Neural progenitor cell (in vitro differentiated cells): ENCODE data around the gene CTNNBIP1.

Source experiments
- EZH2 ChIP-seq: fragments of 200-600 bp; sonication (generic); IDR thresholded peaks from 2 replicates; pipeline ENCODE4 v1.6.1; 2017; ENCODE audit warnings: antibody characterized with exemption, mild to moderate bottlenecking, moderate library complexity
- EZH2phosphoT487 ChIP-seq: fragments of 200-600 bp; sonication (generic); IDR thresholded peaks from 2 replicates; pipeline ENCODE4 v1.6.1; 2017; ENCODE audit warnings: antibody characterized with exemption
- TF ChIP-seq, protein P1 (sequence below): fragments of 200-600 bp; sonication (generic); IDR thresholded peaks from 2 replicates; pipeline ENCODE4 v1.5.1; 2017; ENCODE audit warnings: antibody characterized with exemption, mild to moderate bottlenecking

DNA sequence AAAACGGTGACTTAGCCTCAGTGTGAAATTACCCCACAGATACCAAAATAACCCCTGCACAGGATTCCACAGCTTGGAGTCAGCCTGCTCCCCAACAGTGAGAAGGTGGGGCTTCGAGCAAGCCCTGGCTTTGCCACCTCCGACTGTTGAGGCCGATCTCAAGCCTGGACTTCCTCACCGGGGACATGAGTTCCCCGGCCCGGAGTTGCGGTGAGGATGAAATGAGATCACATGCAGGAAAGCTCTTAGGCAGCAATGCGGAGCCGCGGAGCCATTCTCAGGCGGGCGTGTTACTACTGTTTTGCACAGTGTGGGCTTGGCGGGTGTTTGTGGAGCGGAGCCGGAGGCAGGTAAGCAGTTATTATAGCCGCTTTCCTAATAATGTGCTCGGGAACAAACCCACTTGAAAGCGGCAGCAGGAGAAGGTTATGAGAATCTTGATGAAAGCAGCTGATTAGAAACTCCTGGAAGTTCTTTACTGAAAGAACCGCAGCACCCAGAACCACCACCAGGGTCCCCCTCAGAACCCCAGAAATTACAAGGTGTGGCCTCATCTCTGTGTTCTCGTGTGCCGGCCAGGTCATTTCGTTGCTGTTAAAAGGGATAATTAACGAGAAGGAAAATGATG is 82.4 kb downstream of the CTNNBIP1 start:
- TF ChIP-seq, protein P1, sequence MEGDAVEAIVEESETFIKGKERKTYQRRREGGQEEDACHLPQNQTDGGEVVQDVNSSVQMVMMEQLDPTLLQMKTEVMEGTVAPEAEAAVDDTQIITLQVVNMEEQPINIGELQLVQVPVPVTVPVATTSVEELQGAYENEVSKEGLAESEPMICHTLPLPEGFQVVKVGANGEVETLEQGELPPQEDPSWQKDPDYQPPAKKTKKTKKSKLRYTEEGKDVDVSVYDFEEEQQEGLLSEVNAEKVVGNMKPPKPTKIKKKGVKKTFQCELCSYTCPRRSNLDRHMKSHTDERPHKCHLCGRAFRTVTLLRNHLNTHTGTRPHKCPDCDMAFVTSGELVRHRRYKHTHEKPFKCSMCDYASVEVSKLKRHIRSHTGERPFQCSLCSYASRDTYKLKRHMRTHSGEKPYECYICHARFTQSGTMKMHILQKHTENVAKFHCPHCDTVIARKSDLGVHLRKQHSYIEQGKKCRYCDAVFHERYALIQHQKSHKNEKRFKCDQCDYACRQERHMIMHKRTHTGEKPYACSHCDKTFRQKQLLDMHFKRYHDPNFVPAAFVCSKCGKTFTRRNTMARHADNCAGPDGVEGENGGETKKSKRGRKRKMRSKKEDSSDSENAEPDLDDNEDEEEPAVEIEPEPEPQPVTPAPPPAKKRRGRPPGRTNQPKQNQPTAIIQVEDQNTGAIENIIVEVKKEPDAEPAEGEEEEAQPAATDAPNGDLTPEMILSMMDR, result peak; percentile 49
- TF ChIP-seq EZH2phosphoT487 (no peak), EZH2 (no peak)
